A549 treated with GW870086 at 1 μM for 4 hours (cell line): ENCODE data around the gene NOXRED1. TPM values are rescaled to one million over a fixed set of nuclear protein-coding genes. Genes with fewer than 3 reads are reported as not detected.

Source experiments
- total RNA-seq: library from RNA; stranded (reverse); fragments of 200-300 nt; extraction: Qiagen RNA extraction; gene quantifications from 5 replicates; pipeline ENCODE4 v1.2.3, GENCODE V29; 2022; ENCODE audit warnings: low read depth

The NOXRED1 gene, protein sequence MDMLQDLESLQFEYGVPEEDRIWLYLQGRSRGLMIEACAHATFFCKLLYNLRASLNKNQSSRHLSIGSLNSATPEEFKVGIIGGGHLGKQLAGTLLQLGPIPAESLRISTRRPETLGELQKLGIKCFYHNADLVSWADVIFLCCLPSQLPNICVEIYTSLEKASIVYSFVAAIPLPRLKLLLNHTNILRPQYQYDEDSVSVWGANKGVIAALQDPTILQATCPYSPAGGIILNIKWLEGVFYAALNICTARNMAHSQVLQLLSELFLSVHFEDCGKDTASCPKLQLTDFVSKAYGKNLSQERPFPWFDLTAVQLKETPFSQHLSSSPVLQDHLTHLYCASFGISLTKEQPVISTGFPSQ
- total RNA-seq, result 0.10 TPM in 1 of 5 replicates, not detected in the others

GRCh38 chr14:77423423-77423822 is at the start of gene NOXRED1:
TSS of gene NOXRED1 (minus strand) at chr14:77423523. CDS start at chr14:77422889, 634 bp downstream.

GRCh38 chr14:77457522-77458248 is 34.4 kb upstream of the NOXRED1 start, which contains the start of the genes AHSA1 and VIPAS39:
TSS of gene AHSA1 (plus strand) at chr14:77458093. CDS start at chr14:77458190, 97 bp downstream.
TSS of gene VIPAS39 (minus strand) at chr14:77457601. CDS start at chr14:77454102, 3,499 bp downstream.

DNA sequence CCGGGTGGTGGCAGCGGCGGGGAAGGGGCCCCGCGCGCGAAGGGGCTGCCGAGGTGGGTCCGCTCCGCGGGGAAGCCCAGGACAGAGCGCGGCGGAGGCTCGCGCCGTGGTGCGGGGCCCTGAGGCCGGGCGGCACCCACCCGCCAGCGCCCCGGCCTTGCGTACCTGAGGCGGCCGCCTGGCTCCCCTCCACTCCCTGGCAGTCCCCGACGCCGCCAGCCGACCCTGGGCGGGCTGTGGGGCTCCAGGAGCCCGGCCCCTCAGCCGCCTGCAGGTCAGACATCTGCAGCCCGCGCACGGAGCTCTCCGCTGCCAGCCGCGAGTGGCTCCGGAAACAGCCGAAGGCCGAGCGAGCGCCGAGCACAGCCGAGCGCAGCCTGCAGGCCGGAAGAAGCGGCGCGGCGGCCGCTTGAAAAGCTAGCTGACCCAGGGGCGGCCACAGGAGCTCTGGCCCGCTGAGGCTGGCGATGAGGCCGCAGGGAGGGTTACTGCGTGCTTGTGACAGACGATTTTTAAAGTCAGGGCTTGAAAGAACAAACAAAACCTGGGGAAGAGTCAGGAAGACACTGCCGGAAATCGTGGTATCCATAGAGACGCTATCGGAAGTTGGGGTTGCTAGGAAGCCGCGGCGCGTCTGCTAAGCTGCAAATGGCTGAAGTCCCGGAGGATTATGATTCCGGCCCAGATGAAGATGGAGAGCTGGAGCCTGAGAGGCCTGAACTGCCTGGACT is 46.4 kb downstream of the NOXRED1 start, which contains the start of the genes SAMD15 and TMED8:
SAMD15 (plus strand) TSS at position 609 of the 731 bp plus-strand sequence; CDS start at position 649, 40 bp downstream.
TMED8 (minus strand) TSS at position 324 of the 731 bp plus-strand sequence; CDS start at position 283, 41 bp downstream.

Other genes with a start within 250 kb of the NOXRED1 start
- gene TMEM63C, start 241.7 kb downstream of the NOXRED1 start, total RNA-seq, result 1.2 to 1.9 TPM (median 1.8 TPM) in 5 replicates
- gene NGB, start 152.3 kb downstream of the NOXRED1 start, total RNA-seq, result not detected in 5 replicates
- 25.4 to 33.3 TPM (median 29.7 TPM) in 5 replicates for gene POMT2, start 102.6 kb downstream of the NOXRED1 start, total RNA-seq
- 29.7 to 35.8 TPM (median 33.5 TPM) in 5 replicates for gene GSTZ1, start 102.5 kb downstream of the NOXRED1 start, total RNA-seq
- 4.1 to 8.2 TPM (median 6.9 TPM) in 5 replicates for gene TMED8, start 46.4 kb downstream of the NOXRED1 start, total RNA-seq
- gene SAMD15, start 46.1 kb downstream of the NOXRED1 start, total RNA-seq, result 1.5 to 2.0 TPM (median 1.7 TPM) in 5 replicates
- gene VIPAS39, start 34.1 kb upstream of the NOXRED1 start, total RNA-seq, result 10.4 to 15.0 TPM (median 13.1 TPM) in 5 replicates
- 213 to 280 TPM (median 245 TPM) in 5 replicates for gene AHSA1, start 34.6 kb upstream of the NOXRED1 start, total RNA-seq
- 0.21 to 0.39 TPM (median 0.32 TPM) in 5 replicates for gene ISM2, start 75.3 kb upstream of the NOXRED1 start, total RNA-seq
- 29.4 to 35.3 TPM (median 32.6 TPM) in 5 replicates for gene SPTLC2, start 193.1 kb upstream of the NOXRED1 start, total RNA-seq